Retinal pigment epithelial cell (primary cell): Measurements from ENCODE around the gene DCDC1.

Experiments used
- DNase-seq: peaks from one replicate; pipeline ENCODE4 v3.0.0-alpha.2; 2010; ENCODE audit warnings: low read depth
- H3K4me3 ChIP-seq: 2 replicates; pipeline ENCODE4 v1.5.1; 2011; ENCODE audit warnings: mild to moderate bottlenecking, low read length, control low read depth, moderate library complexity
- CTCF ChIP-seq: conservative IDR thresholded peaks from 2 replicates; pipeline ENCODE4 v1.5.1; 2011; ENCODE audit warnings: low read depth, low read length, control low read depth, inconsistent platforms

Gene DCDC1

GRCh38 chr11:31030138-31030792 is 339.3 kb downstream of the DCDC1 start:
- TF ChIP-seq CTCF, result no peak
- no peak overlapping the region for H3K4me3 ChIP-seq
- no peak for DNase-seq

GRCh38 chr11:31026315-31026714 is 343.2 kb downstream of the DCDC1 start:
- TF ChIP-seq CTCF, result no peak
- DNase-seq, result no peak
- H3K4me3 ChIP-seq, result no peak overlapping the region

- TF ChIP-seq CTCF, result no peak
- no peak overlapping the region for H3K4me3 ChIP-seq
- no peak for DNase-seq
Measured at GRCh38 chr11:31022080-31022479, 347.5 kb downstream of the DCDC1 start.

- H3K4me3 ChIP-seq, result no peak overlapping the region
- DNase-seq, result no peak
- no peak for TF ChIP-seq CTCF
Measured at GRCh38 chr11:31019786-31020185, 349.8 kb downstream of the DCDC1 start.

- TF ChIP-seq CTCF, result no peak
- no peak for DNase-seq
- no peak overlapping the region for H3K4me3 ChIP-seq
Measured at GRCh38 chr11:31005202-31005601, 364.3 kb downstream of the DCDC1 start.

- no peak for TF ChIP-seq CTCF
- no peak overlapping the region for H3K4me3 ChIP-seq
- no peak for DNase-seq
Measured at GRCh38 chr11:31001427-31001826, 368.1 kb downstream of the DCDC1 start.

- H3K4me3 ChIP-seq, result no peak overlapping the region
- no peak for TF ChIP-seq CTCF
- no peak for DNase-seq
Measured at GRCh38 chr11:31000381-31000780, 369.2 kb downstream of the DCDC1 start.
